GM21423 (cell line): ENCODE measurements around the gene PON2.
A peak's percentile ranks its signal among the peaks of the same experiment; 100 is the strongest.
"Not testable (repeated sequence)": the region's sequence is repeated elsewhere in the genome, so short reads cannot be mapped to it uniquely, and the experiment has no call there.

Experiments used
- ATAC-seq: cut with Tn5 transposase; IDR thresholded peaks from one replicate; pipeline ENCODE4 v1.9.1; 2021; ENCODE audit warnings: mild to moderate bottlenecking, moderate library complexity; ENCODE audit not compliant: unreplicated experiment

The PON2 gene

DNA sequence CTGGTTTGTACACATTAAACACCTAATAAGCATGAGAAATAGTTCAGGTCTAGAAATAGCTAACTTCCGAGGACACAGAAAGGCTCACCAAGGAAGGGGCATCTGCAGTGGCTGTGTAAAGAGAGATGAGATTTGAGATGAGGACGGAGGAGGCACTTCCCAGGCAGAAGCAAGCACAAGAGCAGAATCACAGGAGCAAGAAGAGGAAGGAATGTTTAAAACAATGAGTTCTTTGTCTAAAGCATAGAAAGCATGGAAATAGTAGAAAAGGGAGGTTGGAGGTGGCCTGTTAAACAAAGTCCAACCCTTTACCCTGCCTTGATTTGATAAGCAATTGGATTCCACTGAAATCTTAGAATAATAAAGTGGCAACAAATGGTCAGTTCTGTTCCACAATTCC is 27.1 kb downstream of the PON2 start:
- no peak for ATAC-seq

DNA sequence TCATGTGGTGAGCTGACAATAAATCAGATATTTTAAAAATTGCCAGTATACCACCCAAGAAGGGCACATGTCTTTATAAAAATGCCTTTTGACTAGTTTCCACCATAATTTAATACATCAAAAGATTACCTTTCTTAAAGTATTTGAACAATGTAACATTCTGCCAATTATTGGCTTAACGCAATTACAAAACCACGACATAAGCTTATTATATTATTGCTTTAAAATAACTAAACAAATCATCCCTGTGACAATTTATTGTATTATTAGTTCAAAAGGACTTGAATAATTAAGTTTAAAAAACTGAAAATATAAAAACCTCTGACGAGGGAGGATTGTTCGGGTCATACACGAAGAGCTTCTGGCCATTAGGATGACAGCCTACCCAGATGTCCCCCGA is 29.0 kb downstream of the PON2 start:
- no peak for ATAC-seq

DNA sequence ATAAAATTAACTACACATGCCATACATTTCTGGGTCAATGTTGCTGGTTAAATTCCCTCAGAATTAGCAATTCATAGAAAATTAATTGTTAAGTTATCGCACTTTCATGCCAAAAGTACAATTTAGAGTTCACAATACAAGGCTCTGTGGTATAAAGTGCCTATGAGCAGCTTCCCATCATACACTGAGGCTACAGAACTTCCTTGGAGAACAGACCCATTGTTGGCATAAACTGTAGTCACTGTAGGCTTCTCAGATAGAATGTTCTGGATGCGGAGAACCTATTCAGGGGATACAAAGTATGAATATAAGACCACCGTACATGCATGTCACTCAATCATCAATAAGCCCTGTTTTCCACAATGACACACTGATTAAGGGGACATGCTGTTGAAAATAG is 29.6 kb downstream of the PON2 start:
- no peak for ATAC-seq

DNA sequence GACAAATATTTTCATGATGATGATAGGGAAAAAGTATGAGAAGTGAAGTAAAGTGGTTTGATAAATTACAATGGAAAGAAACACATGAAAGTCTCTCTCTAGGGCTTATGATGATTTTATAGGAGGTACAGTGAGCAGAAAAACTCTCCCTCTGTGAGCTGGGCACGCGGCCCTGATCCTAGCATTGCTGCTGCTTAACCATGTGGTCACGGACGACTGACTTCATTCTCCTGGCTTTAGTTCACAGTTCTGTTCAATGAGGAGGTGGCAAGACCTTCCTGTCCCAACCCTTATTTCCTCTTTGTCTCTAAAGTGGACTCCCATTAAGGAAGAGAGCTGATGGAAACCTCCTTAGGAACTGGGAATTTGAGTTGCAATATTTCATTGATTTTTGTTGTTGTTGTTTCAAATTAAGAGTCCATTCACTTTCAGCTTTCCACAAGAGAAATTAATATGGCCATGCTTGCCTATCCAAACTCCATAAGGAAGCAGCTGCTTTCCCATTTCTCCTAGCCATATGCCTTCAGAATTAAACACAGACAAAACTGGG is 30.4 kb downstream of the PON2 start:
- no peak for ATAC-seq

DNA sequence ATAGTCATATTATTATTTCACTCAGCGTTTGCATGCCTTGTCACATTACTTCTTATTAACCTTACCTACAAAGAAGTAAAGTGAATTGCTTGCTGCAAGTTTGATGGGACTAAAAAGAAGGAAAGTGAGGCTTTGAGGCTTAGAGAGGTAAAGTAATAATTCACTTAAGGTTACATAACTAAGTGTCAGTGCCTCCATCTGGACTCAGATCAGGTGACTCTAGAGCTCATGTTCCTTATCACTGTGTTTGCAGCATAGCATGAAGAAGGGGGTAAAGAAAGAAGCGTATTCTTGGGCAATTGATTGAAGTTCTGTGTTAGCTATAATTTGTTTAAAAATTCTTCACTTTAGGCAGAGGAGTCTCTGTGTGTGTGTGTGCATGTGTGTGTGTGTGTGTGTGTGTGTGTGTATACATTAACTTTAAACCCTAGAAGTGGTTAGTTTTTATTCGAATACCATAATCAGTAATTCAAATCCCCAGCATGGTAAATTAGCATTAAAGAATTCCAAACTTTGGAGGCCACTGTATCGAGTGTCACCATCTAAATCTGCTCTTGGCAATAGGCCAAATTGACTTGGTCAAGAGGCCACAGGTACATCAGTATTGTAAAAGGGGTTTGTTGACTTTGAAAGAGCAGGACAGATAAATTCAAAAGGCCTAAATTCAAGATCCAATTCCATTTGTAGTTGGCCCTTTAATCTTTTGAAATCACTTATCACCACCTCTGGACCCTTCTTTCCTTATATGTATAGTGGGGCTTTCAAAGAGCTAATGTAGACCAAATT is 36.5 kb downstream of the PON2 start:
- ATAC-seq = no peak

DNA sequence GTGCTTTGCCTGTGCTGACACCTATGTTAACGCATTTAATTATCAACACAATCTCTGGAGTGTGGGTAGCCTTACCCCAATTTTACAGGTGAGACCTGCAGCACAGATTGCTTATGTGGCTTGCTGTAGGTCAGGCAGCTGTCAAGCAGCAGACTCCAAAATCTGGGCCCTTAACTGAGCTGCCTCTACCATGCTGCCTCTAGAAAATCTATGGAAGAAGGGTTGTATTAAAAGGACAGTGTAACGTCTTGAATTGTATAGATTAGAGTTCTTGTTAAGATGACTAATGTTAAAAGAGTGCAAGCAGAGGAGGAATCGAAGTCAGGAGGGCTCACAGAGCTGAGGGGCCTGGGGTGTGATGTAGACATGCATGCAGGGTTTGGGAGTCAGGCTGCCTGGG is 37.4 kb downstream of the PON2 start:
- ATAC-seq = no peak

DNA sequence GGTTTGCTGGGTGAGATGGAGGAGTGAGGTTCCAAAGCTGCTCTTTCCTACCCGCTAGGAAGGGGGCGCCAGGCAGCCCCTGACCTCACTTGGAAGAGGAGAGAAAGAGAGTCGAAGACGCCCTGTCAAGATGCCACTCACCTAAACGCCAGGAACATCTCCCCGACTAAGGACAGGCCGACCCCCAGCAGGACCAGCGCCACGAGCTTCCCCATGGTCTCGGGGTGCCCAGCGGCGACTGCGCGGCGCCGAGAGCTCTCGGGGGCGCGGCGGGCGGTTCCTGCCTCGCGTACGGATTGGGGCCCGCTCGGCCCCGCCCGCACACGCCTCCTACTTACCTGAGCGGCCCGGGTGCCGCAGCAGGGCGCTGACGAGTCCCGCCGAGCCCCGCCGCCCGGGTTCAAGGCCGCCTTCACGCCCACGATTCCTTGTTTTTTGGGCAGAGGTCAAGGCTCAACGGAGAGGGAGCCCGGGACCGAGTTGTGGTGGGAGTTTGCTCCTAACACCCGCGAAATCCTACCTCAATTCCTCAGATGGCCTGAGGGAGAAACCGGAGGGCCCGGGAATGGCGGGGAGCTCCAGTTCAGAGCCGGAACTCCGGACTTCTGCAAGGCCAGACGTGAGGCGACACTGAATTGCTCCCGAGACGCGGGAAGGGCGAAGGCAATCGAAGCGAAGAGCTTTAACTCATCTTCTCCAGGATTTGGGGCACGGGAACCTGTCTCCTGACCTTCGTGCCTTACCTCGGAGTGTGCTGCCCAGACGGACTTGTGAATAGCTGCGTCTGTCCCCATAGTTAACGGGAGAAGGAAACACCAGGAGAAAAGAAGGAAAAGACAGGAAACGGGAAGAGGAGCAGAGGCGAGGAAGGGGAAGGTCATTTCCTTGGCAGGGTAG is 38.4 kb downstream of the PON2 start, which contains the start of gene PON3:
Gene PON3, minus strand, starts transcription at position 240 of the 897 bp plus-strand sequence. Its CDS starts 25 bp downstream, at position 215.
- ATAC-seq = peak; percentile 60

DNA sequence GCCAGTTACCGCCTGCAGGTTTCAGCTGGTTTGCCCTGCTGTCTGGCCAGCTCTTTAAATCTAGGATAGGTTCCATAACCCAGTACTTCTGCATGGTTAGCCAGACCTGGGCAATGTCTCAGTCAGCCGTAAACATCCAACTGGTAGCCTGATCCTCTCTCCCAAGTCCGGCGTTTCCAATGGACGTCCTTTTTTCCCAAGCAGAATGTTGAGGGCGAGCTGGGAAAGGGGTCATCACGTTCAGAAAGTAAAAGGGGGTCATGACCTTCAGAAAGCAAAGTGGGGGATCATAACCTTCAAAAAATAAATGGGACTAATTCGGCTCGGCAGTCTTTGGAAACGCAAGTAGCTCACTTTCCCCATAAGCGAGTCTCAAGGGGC is 39.1 kb downstream of the PON2 start:
- ATAC-seq = no peak

DNA sequence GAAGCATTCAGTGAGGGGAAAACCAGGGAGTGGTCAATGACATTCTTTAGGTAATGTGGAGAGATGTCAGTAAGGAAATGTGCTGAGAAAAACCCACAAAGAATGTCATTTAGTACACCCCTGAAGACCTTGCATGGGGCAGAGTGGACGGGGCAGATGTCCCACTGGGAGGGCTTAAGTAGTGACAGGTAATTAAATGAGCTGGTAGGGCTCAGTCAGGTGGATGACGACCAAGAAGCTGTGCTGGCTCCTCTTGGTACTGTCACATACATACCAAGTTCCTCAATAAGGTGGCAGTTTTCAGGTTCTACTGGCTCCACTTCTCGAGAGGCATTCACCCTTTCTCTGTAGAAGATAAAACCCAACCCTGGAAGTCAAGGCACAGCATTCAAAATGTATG is 40.5 kb downstream of the PON2 start:
- ATAC-seq = no peak

DNA sequence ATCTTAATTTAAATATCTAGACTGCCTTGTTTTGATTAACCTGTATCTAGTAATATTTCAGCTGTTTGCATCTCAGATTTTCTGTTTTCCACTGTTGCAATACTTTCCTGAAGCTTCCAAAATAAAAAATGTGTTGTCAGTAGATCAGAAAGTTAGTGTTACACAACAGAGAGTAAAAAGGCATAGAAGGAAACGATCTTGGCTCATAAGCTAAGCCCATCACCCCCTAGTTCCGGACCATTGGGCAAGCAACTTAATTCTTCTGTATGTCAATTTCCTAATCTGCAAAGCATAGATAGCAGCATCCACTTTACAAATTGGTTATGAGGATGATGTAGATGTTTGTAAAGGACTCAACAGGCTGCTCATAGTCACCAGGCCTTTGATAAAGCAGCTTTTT is 43.1 kb downstream of the PON2 start:
- no peak for ATAC-seq

DNA sequence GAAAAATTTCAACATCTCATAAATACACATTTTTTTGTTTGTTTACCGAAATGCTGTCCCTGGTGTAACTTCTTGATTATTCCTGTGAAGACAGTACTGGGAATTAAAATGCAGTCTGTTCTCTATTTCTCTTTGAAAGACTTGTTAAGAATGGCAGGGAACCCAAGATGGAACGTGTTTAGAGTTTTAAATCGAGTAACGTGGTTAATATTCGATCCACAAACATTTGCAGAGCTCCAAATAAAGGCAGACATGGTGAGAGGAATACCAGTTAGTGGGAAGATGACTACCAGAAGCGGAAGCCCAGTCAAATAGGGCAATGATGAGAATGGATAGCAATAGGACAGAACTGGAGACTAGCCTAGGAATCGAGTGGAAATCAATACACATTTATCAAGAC is 45.3 kb downstream of the PON2 start:
- ATAC-seq = no peak

DNA sequence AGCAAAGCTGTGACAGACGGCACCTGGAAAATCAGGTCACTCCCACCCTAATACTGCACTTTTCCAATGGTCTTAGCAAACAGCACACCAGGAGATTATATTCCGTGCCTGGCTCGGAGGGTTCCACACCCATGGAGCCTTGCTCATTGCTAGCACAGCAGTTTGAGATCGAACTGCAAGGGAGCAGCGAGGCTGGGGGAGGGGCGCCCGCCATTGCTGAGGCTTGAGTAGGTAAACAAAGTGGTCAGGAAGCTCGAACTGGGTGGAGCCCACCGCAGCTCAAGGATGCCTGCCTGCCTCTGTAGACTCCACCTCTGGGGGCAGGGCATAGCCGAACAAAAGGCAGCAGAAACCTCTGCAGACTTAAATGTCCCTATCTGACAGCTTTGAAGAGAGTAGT is 55.4 kb downstream of the PON2 start:
- not testable (repeated sequence) for ATAC-seq

DNA sequence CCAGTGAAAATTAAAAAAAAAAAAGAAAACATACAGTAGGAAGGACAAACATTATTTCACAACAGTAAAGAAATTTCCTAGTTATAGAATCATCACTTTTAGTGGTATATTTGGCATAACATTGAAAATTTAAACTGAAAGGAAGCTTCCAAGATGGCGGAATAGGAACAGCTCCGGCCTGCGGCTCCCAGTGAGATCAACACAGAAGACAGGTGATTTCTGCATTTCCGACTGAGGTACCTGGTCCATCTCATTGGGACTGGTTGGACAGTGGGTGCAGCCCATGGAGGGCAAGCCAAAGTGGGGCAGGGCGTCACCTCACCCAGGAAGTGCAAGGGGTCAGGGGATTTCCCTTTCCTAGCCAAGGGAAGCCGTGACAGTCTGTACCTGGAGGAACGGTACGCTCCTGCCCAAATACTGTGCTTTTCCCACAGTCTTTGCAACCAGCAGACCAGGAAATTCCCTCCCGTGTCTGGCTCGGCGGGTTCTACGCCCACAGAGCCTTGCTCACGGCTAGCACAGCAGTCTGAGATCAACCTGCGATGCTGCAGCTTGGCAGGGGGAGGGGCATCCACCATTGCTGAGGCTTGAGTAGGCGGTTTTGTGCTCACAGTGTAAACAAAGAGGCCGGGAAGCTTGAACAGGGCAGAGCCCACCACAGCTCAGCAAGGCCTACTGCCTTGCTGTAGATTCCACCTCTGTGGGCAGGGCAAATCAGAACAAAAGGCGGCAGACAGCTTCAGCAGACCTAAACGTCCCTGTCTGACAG is 58.0 kb downstream of the PON2 start:
- no peak for ATAC-seq

DNA sequence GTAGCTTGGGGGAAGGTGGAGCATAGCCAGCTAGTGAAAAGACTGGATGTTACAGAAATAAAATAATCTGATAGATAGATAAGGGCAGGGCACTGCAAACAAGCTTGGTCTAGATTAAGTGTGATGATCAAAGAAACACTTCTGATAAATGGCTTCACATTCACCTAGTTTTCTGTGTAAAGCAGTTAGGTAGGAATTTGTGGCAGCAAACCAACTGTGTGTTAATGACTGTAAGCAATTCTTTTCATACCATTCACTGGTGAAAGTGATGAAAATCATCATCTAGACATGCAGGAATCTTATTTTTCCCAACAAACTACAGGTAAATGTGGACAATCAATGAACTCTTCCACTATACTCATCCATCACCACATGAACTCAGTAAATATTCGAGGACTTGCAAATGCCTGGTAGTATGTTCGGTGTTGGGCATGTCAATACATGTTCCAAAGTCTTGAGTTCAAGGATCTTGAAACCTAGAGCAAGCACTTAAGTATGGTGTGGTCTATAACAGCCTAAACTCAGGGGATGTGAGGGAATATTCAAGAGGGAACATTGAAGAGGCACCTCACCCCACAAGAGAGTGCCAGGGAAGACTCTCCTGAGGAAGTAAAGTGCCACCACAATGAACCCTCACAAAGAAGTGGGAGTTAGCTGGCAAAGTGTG is 59.1 kb downstream of the PON2 start:
- no peak for ATAC-seq

DNA sequence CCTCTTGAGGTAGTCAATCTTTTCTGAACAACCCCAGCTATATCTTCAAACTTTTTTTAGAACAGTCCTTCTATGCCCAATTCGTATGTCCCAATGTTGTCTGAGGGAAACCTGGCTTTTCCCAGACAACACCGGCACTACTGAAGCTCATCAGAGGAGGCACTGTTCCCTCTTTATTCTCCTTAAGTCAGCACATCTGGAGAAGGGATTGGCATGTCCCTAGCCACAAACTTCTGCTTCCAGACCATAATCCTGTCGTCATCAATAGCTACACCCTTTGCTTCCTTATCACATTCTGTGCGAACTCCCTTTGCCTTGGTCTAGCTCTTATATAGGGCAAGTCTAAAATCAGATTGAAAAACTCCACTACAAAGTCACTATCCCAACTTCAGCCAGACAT is 61.5 kb downstream of the PON2 start:
- ATAC-seq = no peak

DNA sequence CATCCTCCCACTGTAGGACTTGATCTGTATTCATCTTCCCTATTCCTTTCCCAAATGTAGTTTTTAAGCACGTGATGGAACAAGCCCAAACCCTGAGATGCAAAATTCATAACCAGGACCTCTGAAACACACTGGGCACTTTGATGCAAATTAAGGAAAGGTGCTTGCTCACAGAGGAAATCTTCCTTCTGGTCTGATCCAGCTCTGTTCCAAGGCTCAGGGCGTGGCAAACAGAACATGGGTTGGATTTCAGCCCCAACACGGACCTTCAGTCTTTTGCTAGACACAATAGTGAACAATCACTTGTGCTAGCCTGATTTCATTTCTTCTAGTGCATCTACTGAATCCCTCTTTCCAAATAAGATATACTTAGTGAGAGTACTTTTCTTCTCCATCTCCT is 66.6 kb downstream of the PON2 start:
- no peak for ATAC-seq

DNA sequence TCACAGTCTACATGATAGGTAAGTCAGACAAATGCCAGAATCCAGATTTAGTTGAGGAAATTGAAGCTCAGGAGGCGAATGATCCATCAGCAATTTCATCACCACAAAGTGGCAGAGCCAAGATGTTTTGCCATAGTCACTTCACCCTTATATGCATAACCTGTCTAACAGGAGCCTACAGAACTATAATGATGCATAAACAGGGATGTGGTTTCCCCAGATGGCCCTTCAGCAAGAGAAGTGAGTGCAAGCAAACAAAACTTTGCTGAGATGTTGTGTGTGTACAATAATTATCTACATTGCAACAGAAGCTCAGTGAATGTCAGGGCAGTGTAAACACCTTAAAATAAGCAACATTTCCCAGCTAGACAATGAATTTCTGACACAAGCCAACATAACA is 67.2 kb downstream of the PON2 start:
- ATAC-seq = no peak

DNA sequence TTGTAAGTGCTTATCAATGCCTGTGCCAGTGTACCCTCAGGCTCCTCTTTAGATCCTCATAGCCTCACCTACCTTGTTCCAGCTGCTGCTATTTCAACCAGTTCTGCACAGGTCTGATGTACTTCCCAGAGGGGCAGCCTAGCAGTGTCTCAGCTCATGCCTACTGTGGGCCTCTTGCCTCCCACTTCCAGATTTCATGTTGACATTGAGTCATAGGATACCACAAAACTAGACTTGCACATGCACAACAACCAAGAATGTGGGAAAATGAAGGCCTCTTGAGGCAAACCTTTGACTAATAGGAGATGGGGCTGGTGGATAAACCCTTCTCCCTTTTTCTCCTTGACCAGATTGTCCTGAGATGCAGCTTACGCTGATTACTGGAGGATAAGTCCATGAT is 69.7 kb downstream of the PON2 start:
- ATAC-seq = no peak

DNA sequence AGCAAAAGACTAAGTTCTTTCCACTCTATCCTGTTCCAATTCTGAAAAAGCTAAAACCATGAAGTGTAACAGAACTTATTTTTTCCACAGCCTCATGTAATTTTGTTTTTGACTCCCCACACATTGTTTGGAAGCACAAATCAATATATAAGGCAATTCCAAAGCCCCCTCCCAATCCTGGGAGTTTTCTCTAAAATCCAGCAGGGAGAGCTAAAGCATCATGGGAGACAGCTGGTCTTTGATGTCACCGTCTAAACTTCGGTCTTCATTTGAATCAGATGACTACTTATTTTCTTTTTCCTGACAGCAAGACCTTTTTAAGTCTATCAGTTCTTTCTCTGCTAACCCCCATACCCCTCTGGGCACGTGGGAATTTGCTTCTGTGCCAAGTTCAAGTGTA is 77.2 kb downstream of the PON2 start:
- no peak for ATAC-seq
